HG03571 (cell line): Measurements from ENCODE around the gene ACVR1B.

ENCODE experiments used
- ATAC-seq: cut with Tn5 transposase; IDR thresholded peaks from one replicate; pipeline ENCODE4 v1.9.1; 2021; ENCODE audit not compliant: unreplicated experiment

ACVR1B gene

DNA sequence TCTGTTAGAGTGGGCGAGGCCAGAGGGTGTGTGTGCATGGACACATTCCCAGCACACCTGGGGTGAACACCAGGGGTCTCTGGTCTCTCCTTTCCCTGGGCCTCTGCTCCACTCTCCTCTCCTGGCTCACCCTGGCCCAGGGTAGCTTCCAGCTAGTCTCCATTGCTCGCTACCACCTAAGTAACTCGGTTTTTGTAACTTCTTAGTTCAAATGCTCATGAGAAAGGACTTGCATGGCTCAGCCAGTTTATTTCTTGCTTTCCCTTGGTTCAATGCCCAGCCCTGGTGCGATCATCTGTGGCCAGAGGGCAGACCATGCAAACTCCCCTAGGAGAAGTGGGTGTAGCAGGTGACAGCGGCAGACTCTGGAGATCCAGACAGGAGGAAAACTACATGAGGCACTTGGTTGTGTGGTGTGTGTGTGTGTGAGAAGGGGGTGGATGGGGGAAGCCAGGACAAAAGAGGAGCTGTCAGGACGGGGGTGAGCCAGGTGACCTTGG is 8.9 kb upstream of the ACVR1B start:
- ATAC-seq, result no peak

DNA sequence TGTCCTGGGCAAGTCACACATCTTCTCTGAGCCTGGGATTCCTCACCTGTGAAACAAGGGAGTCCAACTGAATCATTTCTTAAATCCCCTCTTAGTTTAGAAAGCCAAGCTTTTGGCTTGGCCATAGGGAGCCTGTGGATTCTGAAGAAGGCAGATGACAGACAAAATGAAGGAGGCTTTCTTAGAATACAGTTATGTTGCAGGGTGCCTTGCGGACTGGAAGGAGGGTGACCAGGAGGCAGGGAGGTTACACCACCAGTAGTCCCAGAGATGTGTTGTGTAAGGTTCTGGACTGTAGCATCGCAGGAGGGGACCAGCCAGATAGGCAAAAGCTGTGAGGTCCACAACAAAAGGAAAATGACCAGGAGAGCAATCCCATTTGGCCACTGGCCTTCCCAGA is 8.2 kb upstream of the ACVR1B start:
- no peak for ATAC-seq

DNA sequence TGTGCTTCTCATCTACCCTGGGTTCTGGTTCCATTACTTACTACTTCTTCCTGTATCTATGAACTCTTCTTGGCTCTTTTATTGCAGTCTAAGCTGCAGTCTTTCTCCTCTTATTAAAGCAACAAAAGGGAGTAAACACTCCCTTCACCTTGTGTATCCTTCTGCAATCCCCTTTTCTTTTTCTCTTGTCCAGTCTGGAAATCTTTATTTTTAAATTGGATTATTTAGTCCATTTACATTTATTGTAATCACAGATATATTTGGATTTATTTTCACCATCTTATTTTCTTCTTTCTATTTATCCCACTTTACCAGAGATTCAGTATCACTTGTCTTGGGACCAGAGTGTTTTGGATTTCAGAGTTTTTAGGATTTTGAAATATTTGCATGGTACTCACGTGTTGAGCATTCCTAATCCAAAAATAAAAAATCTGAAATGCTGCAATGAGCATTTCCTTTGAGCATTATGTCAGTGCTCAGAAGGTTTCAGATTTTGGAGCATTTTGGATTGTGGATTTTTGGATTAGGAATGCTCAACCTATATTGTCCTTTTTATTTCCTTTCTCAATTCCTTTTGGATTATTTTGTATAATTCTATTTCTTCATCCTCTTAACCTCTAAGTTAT is 6.8 kb upstream of the ACVR1B start:
- ATAC-seq, result no peak

GRCh38 chr12:51947246-51947996 is 4.1 kb upstream of the ACVR1B start:
- ATAC-seq, result no peak

GRCh38 chr12:51948066-51948465 is 3.4 kb upstream of the ACVR1B start:
- no peak for ATAC-seq

GRCh38 chr12:51949342-51950030 is 2.0 kb upstream of the ACVR1B start:
- no peak for ATAC-seq

- ATAC-seq, result no peak
These were observed 759 bp upstream of the ACVR1B start for GRCh38 chr12:51950682-51951198.

DNA sequence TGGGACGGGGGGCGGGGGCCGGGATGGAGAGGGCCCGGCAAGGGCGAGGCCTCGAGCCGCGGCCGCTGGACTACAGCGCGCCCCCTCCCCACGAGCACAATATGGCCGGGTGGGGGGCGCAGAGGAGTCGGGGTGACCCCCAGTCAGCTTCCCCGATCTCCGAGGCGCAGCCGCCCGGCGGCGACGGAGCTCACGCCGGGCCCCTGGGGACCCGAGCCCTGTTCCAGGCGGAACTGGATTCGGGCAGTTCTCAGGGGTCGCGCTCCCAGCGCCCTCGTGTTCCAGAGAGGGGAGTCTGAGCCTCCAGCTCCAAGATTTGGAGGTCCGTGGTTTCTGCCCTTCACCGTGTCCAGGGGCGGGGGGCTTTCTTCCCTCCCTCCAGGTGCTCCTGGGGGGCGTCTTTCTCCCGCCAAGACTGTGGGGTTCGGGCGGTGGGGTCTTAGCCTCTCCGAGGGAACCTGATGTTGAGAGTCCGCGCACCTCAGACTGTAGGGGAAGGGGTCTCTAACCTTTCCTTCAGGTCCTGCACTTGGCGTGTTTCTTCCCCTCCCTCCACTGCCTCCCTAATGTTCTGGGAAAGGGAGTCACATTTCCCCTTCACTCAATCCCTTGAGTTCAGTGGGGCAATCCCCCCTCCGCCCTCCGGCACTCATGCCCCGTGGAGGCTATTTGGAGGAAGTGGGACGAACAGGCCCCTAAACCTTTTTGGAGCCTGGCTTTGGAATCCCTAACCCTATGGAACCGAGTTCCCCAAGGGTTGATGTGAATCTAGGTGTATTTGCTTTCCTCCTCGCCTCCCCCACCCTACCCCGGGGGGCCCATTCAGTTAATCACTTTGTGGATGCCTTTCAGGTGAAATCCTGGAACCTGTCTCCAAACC is 584 bp downstream of the ACVR1B start:
- ATAC-seq, result no peak

- no peak for ATAC-seq
These were observed 1.6 kb downstream of the ACVR1B start for GRCh38 chr12:51953089-51953488.

DNA sequence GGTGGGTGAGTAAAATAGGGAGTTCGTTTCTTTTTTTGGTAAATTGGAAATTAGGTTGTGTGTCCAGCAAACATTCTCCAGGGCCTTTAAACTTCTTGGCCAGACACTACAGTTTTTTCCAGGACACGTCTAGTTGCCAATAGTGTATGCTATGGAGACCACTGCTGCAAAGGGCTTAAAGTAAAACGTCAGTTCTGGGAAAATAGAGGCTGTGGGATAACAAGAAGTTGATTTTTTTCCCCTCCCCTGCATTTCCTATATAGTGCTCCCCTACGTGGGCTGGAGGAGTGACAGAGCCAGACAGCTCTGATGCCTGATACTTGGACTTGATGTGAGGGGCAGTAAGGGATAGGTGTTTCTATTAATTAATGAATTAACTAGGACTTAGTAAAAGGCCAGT is 2.4 kb downstream of the ACVR1B start:
- ATAC-seq, result no peak

GRCh38 chr12:51954561-51955361 is 3.3 kb downstream of the ACVR1B start:
- no peak for ATAC-seq

DNA sequence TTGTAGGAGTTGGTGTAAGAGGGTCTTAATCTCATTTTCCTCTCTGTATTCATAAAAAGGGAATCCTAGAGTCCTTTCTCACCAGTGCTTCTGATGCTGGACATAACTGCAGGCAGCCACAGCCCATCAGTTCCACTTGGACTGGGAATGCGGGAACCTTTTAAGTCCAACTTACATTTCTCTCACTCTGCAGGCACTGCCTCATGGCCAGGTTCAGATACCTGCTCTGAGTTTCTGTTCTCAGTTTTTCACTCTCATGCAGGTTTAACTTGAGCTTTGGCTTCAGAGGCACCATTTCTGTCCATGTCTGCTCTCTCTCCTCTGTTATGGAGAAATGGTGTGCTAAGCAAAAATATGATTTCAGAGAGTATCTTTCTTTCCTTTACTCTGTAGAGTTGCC is 4.2 kb downstream of the ACVR1B start:
- ATAC-seq, result no peak

GRCh38 chr12:51958542-51958941 is 7.0 kb downstream of the ACVR1B start:
- ATAC-seq, result no peak

GRCh38 chr12:51959211-51959610 is 7.7 kb downstream of the ACVR1B start:
- no peak for ATAC-seq

- ATAC-seq, result no peak
These were observed 8.4 kb downstream of the ACVR1B start for GRCh38 chr12:51959921-51960320.

GRCh38 chr12:51960488-51960887 is 9.0 kb downstream of the ACVR1B start:
- ATAC-seq, result no peak

- no peak for ATAC-seq
These were observed 9.4 kb downstream of the ACVR1B start for GRCh38 chr12:51960890-51961289.

DNA sequence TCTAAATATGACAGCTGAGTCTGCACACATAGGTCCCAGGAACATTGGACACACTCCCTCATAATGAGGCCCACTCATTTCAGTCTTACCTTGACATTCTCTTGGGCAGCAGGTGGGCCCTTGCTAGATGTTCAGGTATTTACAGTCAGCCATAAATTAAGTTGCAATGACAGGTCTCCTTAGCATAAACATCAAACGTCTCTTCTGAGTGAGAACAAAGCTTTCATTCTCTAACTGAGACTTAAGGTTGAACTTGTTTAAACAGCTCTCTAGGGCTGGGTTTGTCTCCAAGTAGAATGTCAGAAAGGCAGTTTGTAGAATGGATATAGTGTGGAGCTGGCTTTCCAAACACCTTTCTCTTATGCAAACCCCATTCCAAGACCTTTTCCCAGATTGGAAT is 10.3 kb downstream of the ACVR1B start:
- ATAC-seq, result no peak

- no peak for ATAC-seq
These were observed 11.2 kb downstream of the ACVR1B start for GRCh38 chr12:51962737-51963136.

- ATAC-seq, result no peak
These were observed 12.0 kb downstream of the ACVR1B start for GRCh38 chr12:51963477-51963876.
